IMR-90 (cell line): ENCODE data around the gene SHISAL1. TPM values are rescaled to one million over a fixed set of nuclear protein-coding genes. Genes with fewer than 3 reads are reported as not detected.

ENCODE experiments used
- ATAC-seq: fragments of 200-7000 bp; cut with Tn5 transposase; 2 replicates; pipeline ENCODE4 v1.9.1; 2020; ENCODE audit warnings: low read depth, mild to moderate bottlenecking, moderate library complexity
- BruUV-seq: library from RNA; stranded (reverse); fragments of 400-500 nt; replicated peaks from 2 replicates; lab custom pipeline; 2021; lab: Mats Ljungman, UMichigan
- CTCF ChIA-PET: fragments of 300-600 bp; formaldehyde crosslinking; extraction: SDS; loops from one replicate; lab custom pipeline; 2021; ENCODE audit warnings: antibody characterized with exemption; lab: Yijun Ruan, JAX
- POLR2A ChIA-PET: fragments of 300-600 bp; sonication (Branson Sonifier 250); formaldehyde crosslinking; loops from one replicate; lab custom pipeline; 2022; ENCODE audit warnings: antibody characterized with exemption; ENCODE audit not compliant: unreplicated experiment; lab: Charles Lee
- DNase-seq: peaks from one replicate; pipeline ENCODE4 v3.0.0; 2013
- H2AFZ ChIP-seq: replicated peaks from 2 replicates; pipeline ENCODE3; 2013; ENCODE audit warnings: low read length, mild to moderate bottlenecking; ENCODE audit not compliant: poor library complexity
- H2AK5ac ChIP-seq: 2 replicates; pipeline ENCODE4 v1.6.1; 2013; ENCODE audit warnings: low read depth, low read length, inconsistent platforms
- H2AK9ac ChIP-seq: replicated peaks from 2 replicates; pipeline ENCODE3; 2013; ENCODE audit warnings: mild to moderate bottlenecking, low read depth, low read length, moderate library complexity; ENCODE audit not compliant: poor library complexity
- H2BK120ac ChIP-seq: 2 replicates; pipeline ENCODE4 v1.6.1; 2013; ENCODE audit warnings: low read depth, low read length, inconsistent platforms
- H2BK15ac ChIP-seq: 3 replicates; pipeline ENCODE4 v1.6.1; 2013; ENCODE audit warnings: low read depth, low read length, inconsistent platforms
- H2BK20ac ChIP-seq: 2 replicates; pipeline ENCODE4 v1.6.1; 2013; ENCODE audit warnings: low read depth, mild to moderate bottlenecking, inconsistent platforms, low read length, moderate library complexity
- H2BK5ac ChIP-seq: 2 replicates; pipeline ENCODE4 v1.6.1; 2013; ENCODE audit warnings: mild to moderate bottlenecking, low read depth, low read length, inconsistent platforms; ENCODE audit not compliant: poor library complexity, severe bottlenecking
- H3K14ac ChIP-seq: replicated peaks from 2 replicates; pipeline ENCODE4 v1.6.1; 2013; ENCODE audit warnings: low read depth, low read length, inconsistent platforms
- H3K18ac ChIP-seq: 2 replicates; pipeline ENCODE4 v1.6.1; 2013; ENCODE audit warnings: low read depth, low read length, control low read depth
- H3K23ac ChIP-seq: 2 replicates; pipeline ENCODE4 v1.6.1; 2013; ENCODE audit warnings: low read depth, low read length, inconsistent platforms
- H3K27ac ChIP-seq: 2 replicates; pipeline ENCODE4 v1.5.1; 2013; ENCODE audit warnings: mild to moderate bottlenecking, control low read depth, low read length; ENCODE audit not compliant: insufficient read depth
- H3K27me3 ChIP-seq: 2 replicates; pipeline ENCODE4 v1.6.1; 2013; ENCODE audit warnings: low read length; ENCODE audit not compliant: control insufficient read depth, insufficient read depth
- H3K36me3 ChIP-seq: 2 replicates; pipeline ENCODE4 v1.6.1; 2013; ENCODE audit warnings: low read length, mixed read lengths; ENCODE audit not compliant: control insufficient read depth, insufficient read depth
- H3K4ac ChIP-seq: 2 replicates; pipeline ENCODE4 v1.6.1; 2013; ENCODE audit warnings: low read depth, low read length, inconsistent platforms
- H3K4me1 ChIP-seq: 2 replicates; pipeline ENCODE4 v1.6.1; 2013; ENCODE audit warnings: low read length, mixed read lengths; ENCODE audit not compliant: control insufficient read depth, insufficient read depth
- H3K4me2 ChIP-seq: 2 replicates; pipeline ENCODE4 v1.6.1; 2013; ENCODE audit warnings: low read depth, mild to moderate bottlenecking, control low read depth, low read length, moderate library complexity
- H3K4me3 ChIP-seq: 2 replicates; pipeline ENCODE4 v1.5.1; 2013; ENCODE audit warnings: low read depth, mild to moderate bottlenecking, control low read depth, low read length, moderate library complexity; ENCODE audit not compliant: insufficient read depth
- H3K56ac ChIP-seq: 2 replicates; pipeline ENCODE4 v1.6.1; 2013; ENCODE audit warnings: low read length, inconsistent platforms; ENCODE audit not compliant: insufficient read depth; ENCODE audit errors: extremely low read depth
- H3K79me1 ChIP-seq, 2 experiments: 2 replicates each; pipeline ENCODE4 v1.6.1; 2013; ENCODE audit warnings: low read length in 2 of 2, inconsistent platforms in 1 of 2, low read depth in 1 of 2
- H3K9ac ChIP-seq: 2 replicates; pipeline ENCODE4 v1.6.1; 2013; ENCODE audit warnings: low read depth, low read length, control low read depth
- H3K9me1 ChIP-seq: 2 replicates; pipeline ENCODE4 v1.6.1; 2013; ENCODE audit warnings: low read length, inconsistent platforms; ENCODE audit not compliant: insufficient read depth
- H3K9me3 ChIP-seq: 2 replicates; pipeline ENCODE4 v1.6.1; 2013; ENCODE audit warnings: low read length; ENCODE audit not compliant: control insufficient read depth, insufficient read depth
- H4K20me1 ChIP-seq: 2 replicates; pipeline ENCODE4 v1.6.1; 2013; ENCODE audit warnings: low read length, inconsistent platforms; ENCODE audit not compliant: insufficient read depth
- H4K5ac ChIP-seq: 2 replicates; pipeline ENCODE4 v1.6.1; 2013; ENCODE audit warnings: mild to moderate bottlenecking, low read depth, low read length, control low read depth
- H4K8ac ChIP-seq, 2 experiments: 2 replicates each; pipeline ENCODE4 v1.6.1; 2013; ENCODE audit warnings: low read depth in 2 of 2, low read length in 2 of 2, control low read depth in 1 of 2, inconsistent platforms in 1 of 2
- H4K91ac ChIP-seq: 2 replicates; pipeline ENCODE4 v1.6.1; 2013; ENCODE audit warnings: low read depth, low read length, inconsistent platforms; ENCODE audit not compliant: insufficient read depth
- BHLHE40 ChIP-seq: fragments of 150-350 bp; IDR thresholded peaks from 2 replicates; pipeline ENCODE4 v1.6.1; 2016; ENCODE audit warnings: mild to moderate bottlenecking, low read depth, low read length
- CEBPB ChIP-seq: IDR thresholded peaks from 2 replicates; pipeline ENCODE4 v1.6.1; 2012; ENCODE audit warnings: low read depth, low read length, improper control_type of control experiment
- CHD1 ChIP-seq: IDR thresholded peaks from 2 replicates; pipeline ENCODE4 v1.6.1; 2012; ENCODE audit warnings: low read depth, low read length, improper control_type of control experiment
- CTCF ChIP-seq: conservative IDR thresholded peaks from 2 replicates; pipeline ENCODE4 v1.5.1; 2012; ENCODE audit warnings: mild to moderate bottlenecking, low read depth, low read length, improper control_type of control experiment
- FOS ChIP-seq: fragments of 150-350 bp; IDR thresholded peaks from 2 replicates; pipeline ENCODE4 v1.6.1; 2016; ENCODE audit warnings: low read depth, low read length
- MAFK ChIP-seq: IDR thresholded peaks from 2 replicates; pipeline ENCODE4 v1.6.1; 2012; ENCODE audit warnings: low read depth, low read length, improper control_type of control experiment
- MAZ ChIP-seq: IDR thresholded peaks from 2 replicates; pipeline ENCODE4 v1.6.1; 2012; ENCODE audit warnings: low read depth, mild to moderate bottlenecking, low read length, improper control_type of control experiment, moderate library complexity, borderline replicate concordance
- MXI1 ChIP-seq: IDR thresholded peaks from 2 replicates; pipeline ENCODE4 v1.6.1; 2012; ENCODE audit warnings: low read depth, mild to moderate bottlenecking, low read length, moderate library complexity, borderline replicate concordance
- NFE2L2 ChIP-seq: fragments of 150-350 bp; IDR thresholded peaks from 2 replicates; pipeline ENCODE4 v1.6.1; 2016; ENCODE audit warnings: low read depth, mild to moderate bottlenecking, low read length
- POLR2A ChIP-seq: IDR thresholded peaks from 2 replicates; pipeline ENCODE4 v1.6.1; 2012; ENCODE audit warnings: mild to moderate bottlenecking, low read depth, low read length
- RAD21 ChIP-seq: IDR thresholded peaks from 2 replicates; pipeline ENCODE4 v1.6.1; 2012; ENCODE audit warnings: low read length, improper control_type of control experiment
- RCOR1 ChIP-seq: IDR thresholded peaks from 2 replicates; pipeline ENCODE4 v1.6.1; 2012; ENCODE audit warnings: mild to moderate bottlenecking, low read length, improper control_type of control experiment; ENCODE audit not compliant: insufficient replicate concordance
- RFX5 ChIP-seq: IDR thresholded peaks from 2 replicates; pipeline ENCODE4 v1.8.0; 2012; ENCODE audit warnings: low read depth, mild to moderate bottlenecking, low read length, moderate library complexity
- SMC3 ChIP-seq: fragments of 150-350 bp; IDR thresholded peaks from 2 replicates; pipeline ENCODE4 v1.6.1; 2016; ENCODE audit warnings: low read depth, mild to moderate bottlenecking, antibody characterized with exemption, low read length, moderate library complexity
- USF2 ChIP-seq: fragments of 150-350 bp; IDR thresholded peaks from 2 replicates; pipeline ENCODE4 v1.6.1; 2017; ENCODE audit warnings: mild to moderate bottlenecking, antibody characterized with exemption, low read length, low read depth
- WGBS, 2 experiments: methylation state at CpG; one replicate each; pipeline versions ENCODE4 v1.1.5 to v1.1.7; 2013; ENCODE audit warnings: missing lambda C conversion rate in 2 of 2; ENCODE audit not compliant: insufficient read length in 1 of 2; ENCODE audit errors: extremely low coverage in 2 of 2; 5-methylcytosine and 5-hydroxymethylcytosine counted together
- dilution Hi-C: fragments of 300-500 bp; cut with HindIII; formaldehyde crosslinking; loops from one replicate; pipeline ENCODE4 v1.14.3; 2018; ENCODE audit warnings: low sequenced_read_pairs; ENCODE audit not compliant: unreplicated experiment
- in situ Hi-C: fragments of 300-500 bp; cut with MboI; formaldehyde crosslinking; loops from 3 replicates; pipeline ENCODE4 v1.14.3; 2019; ENCODE audit warnings: low sequenced_read_pairs, inconsistent platforms, mixed read lengths
- intact Hi-C: fragments of 100-400 bp; cut with micrococcal nuclease; formaldehyde crosslinking; loops from 2 replicates; pipeline ENCODE4 v1.10.0; 2022
- polyA plus RNA-seq, 3 experiments: library from polyadenylated mRNA; depleted of rRNA; stranded (reverse); fragments of >200 nt; gene quantifications; 2 replicates each; pipeline ENCODE4 v1.2.3, GENCODE V29; 2012; ENCODE audit warnings: low replicate concordance in 1 of 3
- total RNA-seq: library from RNA; depleted of rRNA; stranded (reverse); fragments of >200 nt; gene quantifications from 2 replicates; pipeline ENCODE4 v1.2.3, GENCODE V29; 2012
- TF ChIP-seq, protein P1 (sequence below): fragments of 150-350 bp; IDR thresholded peaks from 2 replicates; pipeline ENCODE4 v1.6.1; 2016; ENCODE audit warnings: low read depth, mild to moderate bottlenecking, low read length, moderate library complexity, borderline replicate concordance

The SHISAL1 gene
- total and polyA plus RNA-seq, 2 of the 4 experiments (the other 2 are of a cell fraction): 1.0 to 1.4 TPM

- dilution Hi-C loops (no loop called here), intact Hi-C loops (no loop called here), in situ Hi-C loops (loop anchor here (10.0 kb wide), 1 partner anchor 315 kb away; no protein-coding TSS in a partner anchor)
- WGBS, 2 experiments: 23% methylated on average over 5 of the region's 9 CpGs; no CpG with 5 or more reads in 1 of the 2 experiments
- no TSS peak for BruUV-seq
- no peaks in the 10 kb centered on the region for H3K36me3 ChIP-seq
- peaks cover 19% of the 10 kb centered on the region for H3K4me1 ChIP-seq
- DNase-seq (no peak), ATAC-seq (peak; percentile 28; the same call in 1 of the 2 replicates)
- peak overlapping the region; percentile 63 for H2BK5ac ChIP-seq
- peaks cover 21% of the 10 kb centered on the region; the same call in 1 of the 2 replicates for H3K9me1 ChIP-seq
- H4K91ac ChIP-seq: peak overlapping the region; percentile 48
- no peak overlapping the region; the same call in 1 of the 2 replicates for H3K56ac ChIP-seq
- H3K14ac ChIP-seq: peak overlapping the region; percentile 64
- H2AFZ ChIP-seq: peak overlapping the region; percentile 60
- peak overlapping the region; percentile 53 for H2AK9ac ChIP-seq
- peak overlapping the region; percentile 74 for H3K4ac ChIP-seq
- peak overlapping the region; percentile 33 for H3K23ac ChIP-seq
- peak overlapping the region; percentile 10; the same call in 1 of the 2 replicates for H4K5ac ChIP-seq
- peak overlapping the region; percentile 45 for H3K4me2 ChIP-seq
- H3K4me3 ChIP-seq: no peak overlapping the region
- peak overlapping the region; percentile 30 for H2BK20ac ChIP-seq
- POLR2A ChIA-PET: no interaction called here
- no peaks in the 10 kb centered on the region for H3K9me3 ChIP-seq
- peak overlapping the region; percentile 43; the same call in 1 of the 3 replicates for H2BK15ac ChIP-seq
- H3K79me1 ChIP-seq: no peaks in the 10 kb centered on the region
- peak overlapping the region; percentile 46 for H3K27ac ChIP-seq
- peak overlapping the region; percentile 51 for H3K18ac ChIP-seq
- H4K8ac ChIP-seq: peak overlapping the region in 1 of 2 experiments; percentile 71; a peak in 2 of 4 replicates
- H3K27me3 ChIP-seq: no peaks in the 10 kb centered on the region
- no peak for TF ChIP-seq RAD21
- no peak for TF ChIP-seq CEBPB
- no peak for TF ChIP-seq BHLHE40
- no peak for TF ChIP-seq NFE2L2
- TF ChIP-seq, protein P1, sequence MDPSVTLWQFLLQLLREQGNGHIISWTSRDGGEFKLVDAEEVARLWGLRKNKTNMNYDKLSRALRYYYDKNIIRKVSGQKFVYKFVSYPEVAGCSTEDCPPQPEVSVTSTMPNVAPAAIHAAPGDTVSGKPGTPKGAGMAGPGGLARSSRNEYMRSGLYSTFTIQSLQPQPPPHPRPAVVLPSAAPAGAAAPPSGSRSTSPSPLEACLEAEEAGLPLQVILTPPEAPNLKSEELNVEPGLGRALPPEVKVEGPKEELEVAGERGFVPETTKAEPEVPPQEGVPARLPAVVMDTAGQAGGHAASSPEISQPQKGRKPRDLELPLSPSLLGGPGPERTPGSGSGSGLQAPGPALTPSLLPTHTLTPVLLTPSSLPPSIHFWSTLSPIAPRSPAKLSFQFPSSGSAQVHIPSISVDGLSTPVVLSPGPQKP: no peak
- no peak for TF ChIP-seq RFX5
- TF ChIP-seq FOS: no peak
- TF ChIP-seq MXI1: no peak
- TF ChIP-seq CTCF: no peak
- no peak for TF ChIP-seq SMC3
- no peak for TF ChIP-seq POLR2A
- no peak for TF ChIP-seq RCOR1
- no peak for TF ChIP-seq MAFK
- TF ChIP-seq MAZ: no peak
- TF ChIP-seq USF2: no peak
- TF ChIP-seq CHD1: no peak
- H2AK5ac ChIP-seq: peak overlapping the region; percentile 63
- CTCF ChIA-PET: no interaction called here
- peak overlapping the region; percentile 73 for H2BK120ac ChIP-seq
- no peaks in the 10 kb centered on the region for H4K20me1 ChIP-seq
- H3K9ac ChIP-seq: peak overlapping the region; percentile 28; the same call in 1 of the 2 replicates
These were observed 3.1 kb downstream of the SHISAL1 start for GRCh38 chr22:44309647-44310046.
